ACHN (cell line): ENCODE data around the gene VPS37B.

ENCODE experiments used
- DNase-seq: peaks from one replicate; pipeline ENCODE4 v3.0.0-alpha.2; 2015
- in situ Hi-C: cut with HindIII; loops from 2 replicates; pipeline ENCODE4 v1.10.0; 2017; ENCODE audit warnings: low sequenced_read_pairs, low pct_ligation_motif_present, low pct_unique_long_range_greater_than_20kb

Gene VPS37B

DNA sequence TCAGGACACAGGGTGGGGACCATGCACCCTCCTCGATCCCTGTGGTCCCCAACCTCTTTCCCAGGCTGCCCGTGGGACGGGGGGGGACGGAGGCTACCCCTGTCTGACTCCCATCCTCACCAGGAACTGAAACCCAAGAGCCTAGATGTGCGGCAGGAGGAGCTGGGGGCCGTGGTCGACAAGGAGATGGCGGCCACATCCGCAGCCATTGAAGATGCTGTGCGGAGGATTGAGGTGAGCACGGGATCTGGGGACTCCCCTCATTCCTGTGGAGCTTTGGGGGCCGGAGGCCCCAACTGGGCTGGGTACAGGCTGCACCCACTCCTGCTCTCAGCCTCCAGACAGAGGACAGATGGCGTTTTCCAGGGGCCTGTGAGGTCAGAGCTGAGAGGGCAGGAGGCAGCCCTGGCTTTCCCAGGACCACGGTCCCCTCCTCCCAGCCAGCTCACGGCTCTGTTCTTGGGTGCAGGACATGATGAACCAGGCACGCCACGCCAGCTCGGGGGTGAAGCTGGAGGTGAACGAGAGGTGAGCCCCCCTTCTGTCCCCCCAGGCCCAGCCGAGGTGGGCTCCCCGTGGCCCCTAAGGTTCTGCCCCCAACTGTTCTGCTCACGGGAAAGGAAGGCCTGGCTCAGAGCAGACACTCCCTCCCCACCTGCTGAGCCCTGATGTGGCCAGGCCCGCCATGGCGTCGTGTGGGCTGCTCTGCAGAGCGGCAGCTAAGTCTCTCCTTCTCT is 36.5 kb downstream of the VPS37B start:
- no peak for DNase-seq
- in situ Hi-C loops, result no loop called here

DNA sequence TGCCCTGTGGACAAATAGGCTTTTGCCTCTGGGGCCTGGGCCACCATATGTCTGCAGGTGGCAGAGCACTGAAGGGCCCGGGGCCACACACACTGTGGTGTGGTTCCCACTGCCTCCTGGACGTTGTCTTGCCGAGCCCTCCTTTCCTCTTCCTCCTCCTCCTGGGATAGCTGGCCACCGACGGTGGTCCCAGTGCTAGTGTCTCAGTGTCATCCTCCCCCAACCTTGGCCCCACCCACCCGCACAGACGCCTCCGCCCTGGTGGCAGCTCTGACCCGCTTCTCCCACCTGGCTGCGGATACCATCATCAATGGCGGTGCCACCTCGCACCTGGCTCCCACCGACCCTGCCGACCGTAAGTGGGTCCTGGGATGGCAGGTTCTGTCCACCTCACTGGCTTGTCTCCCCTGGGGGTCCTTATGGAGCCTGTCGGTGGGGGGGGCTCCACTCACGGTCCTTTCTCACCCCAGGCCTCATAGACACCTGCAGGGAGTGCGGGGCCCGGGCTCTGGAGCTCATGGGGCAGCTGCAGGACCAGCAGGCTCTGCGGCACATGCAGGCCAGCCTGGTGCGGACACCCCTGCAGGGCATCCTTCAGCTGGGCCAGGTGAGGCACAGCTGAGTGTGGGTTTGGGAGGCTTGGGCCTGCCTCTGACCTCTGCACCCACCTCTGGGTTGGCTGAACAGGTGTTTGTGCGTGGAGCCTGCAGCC is 37.2 kb downstream of the VPS37B start:
- no peak for DNase-seq
- in situ Hi-C loops, result no loop called here

DNA sequence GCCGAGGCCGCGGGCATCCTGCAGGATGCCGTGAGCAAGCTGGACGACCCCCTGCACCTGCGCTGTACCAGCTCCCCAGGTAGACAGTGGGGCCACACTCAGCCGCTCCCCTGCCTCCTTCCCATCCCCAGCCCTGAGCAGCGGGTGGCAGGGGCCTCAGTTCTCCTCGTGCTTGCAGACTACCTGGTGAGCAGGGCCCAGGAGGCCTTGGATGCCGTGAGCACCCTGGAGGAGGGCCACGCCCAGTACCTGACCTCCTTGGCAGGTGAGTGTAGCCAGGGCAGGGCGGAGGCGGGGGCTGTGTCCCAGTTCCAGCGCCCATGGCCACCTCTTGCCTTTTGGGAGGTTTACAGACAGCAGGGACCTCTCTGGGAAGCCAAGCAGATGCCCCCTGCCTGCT is 37.8 kb downstream of the VPS37B start:
- no peak for DNase-seq
- in situ Hi-C loops, result no loop called here

DNA sequence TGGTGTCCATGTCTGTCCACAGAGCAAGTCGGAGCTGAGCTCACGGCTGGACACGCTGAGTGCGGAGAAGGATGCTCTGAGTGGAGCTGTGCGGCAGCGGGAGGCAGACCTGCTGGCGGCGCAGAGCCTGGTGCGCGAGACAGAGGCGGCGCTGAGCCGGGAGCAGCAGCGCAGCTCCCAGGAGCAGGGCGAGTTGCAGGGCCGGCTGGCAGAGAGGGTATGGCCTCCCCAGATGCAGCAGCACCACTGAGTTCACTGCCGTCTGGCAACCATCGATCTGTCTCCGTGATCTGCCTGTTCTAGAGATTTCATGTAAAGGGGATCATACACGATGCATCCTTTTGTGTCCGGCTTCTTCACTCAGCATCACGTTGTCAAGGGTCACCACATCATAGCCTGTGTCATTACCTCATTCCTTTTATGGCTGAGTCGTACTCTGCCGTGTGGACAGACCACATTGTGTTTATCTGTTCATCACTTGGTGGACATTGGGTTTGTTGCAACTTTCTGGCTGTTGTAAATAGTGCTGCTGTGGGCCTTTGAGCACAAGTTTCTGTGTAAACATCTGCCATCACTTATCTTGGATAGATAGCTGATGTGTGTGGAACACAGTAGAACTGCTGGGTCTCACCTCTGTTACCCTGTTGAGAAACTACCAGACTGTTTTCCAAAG is 38.8 kb downstream of the VPS37B start:
- DNase-seq, result no peak

DNA sequence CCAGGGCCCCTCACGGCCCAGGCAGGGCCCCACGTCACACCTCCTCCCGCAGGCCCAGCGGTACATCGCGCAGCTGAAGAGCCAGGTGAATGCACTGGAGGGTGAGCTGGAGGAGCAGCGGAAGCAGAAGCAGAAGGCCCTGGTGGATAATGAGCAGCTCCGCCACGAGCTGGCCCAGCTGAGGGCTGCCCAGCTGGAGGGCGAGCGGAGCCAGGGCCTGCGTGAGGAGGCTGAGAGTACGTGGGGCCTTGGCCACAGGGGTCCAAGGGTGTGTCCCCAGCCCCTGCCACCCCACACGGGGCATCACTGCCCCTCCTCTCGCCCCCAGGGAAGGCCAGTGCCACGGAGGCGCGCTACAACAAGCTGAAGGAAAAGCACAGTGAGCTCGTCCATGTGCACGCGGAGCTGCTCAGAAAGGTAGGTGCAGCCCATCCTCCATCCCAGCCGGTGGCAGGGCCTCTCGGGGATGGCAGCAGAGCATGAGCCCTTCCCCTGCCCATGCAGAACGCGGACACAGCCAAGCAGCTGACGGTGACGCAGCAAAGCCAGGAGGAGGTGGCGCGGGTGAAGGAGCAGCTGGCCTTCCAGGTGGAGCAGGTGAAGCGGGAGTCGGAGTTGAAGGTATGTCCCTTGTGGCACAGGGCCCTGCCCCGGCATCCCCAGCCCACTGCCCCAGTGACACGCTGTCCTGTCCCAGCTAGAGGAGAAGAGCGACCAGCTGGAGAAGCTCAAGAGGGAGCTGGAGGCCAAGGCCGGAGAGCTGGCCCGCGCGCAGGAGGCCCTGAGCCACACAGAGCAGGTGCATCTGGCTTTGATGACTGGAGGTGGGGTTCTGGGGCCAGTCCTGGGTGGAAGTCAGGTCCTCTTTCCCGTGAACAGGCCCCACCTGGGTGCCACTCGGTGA is 39.7 kb downstream of the VPS37B start:
- no peak for DNase-seq
- in situ Hi-C loops, result no loop called here

More for the DNA sequence above, 38.8 kb downstream of the VPS37B start:
- in situ Hi-C loops, result no loop called here

DNA sequence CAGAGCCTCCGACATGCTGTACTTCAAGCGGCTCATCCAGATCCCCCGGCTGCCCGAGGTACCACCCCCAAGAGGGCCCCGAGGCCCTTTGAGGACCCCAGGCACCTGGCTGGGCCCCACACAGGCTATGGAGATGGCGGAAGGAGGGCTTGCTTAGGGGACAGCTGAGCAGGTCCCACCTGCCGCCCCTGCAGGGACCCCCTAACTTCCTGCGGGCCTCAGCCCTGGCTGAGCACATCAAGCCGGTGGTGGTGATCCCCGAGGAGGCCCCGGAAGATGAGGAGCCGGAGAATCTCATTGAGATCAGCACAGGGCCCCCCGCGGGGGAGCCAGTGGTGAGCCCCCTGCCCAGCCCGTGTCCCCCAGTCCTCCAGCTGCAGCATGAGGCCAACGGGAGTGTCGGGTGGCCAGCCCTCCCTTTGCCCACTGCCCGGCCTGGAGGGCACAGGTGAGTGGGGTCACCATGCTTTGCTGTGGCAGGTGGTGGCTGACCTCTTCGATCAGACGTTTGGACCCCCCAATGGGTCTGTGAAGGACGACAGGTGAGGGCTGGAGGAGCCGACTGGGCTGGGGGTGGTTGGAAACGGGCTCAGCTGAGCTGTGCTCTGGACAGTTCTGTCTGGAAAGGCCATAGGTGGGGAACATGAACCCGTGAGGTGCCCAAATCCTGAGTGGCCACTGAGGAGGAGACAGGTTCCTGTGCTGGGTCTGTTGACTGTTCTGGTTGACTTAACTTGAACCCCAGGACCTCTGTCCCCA is 40.7 kb downstream of the VPS37B start:
- in situ Hi-C loops, result no loop called here
- DNase-seq, result no peak

DNA sequence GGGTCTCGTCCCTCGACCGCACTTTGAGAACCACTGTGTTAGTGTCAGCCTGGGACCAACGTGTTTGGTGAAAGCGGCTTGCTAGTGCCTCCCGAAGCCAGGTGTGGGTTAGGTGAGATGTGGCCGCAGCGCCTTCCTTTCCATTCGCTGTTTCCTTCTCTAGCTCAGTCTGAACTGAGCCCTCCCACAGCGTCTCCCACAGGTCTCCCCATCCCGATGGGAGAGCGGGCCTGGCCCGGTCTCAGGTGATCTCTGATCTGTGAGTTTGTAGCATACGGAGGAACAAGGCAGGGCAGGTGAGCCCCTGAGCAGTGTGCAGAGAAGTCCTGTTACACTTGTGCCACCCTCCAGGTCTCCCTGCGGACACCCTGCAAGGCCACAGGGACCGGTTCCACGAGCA is 41.4 kb downstream of the VPS37B start:
- DNase-seq, result no peak
- in situ Hi-C loops, result no loop called here

DNA sequence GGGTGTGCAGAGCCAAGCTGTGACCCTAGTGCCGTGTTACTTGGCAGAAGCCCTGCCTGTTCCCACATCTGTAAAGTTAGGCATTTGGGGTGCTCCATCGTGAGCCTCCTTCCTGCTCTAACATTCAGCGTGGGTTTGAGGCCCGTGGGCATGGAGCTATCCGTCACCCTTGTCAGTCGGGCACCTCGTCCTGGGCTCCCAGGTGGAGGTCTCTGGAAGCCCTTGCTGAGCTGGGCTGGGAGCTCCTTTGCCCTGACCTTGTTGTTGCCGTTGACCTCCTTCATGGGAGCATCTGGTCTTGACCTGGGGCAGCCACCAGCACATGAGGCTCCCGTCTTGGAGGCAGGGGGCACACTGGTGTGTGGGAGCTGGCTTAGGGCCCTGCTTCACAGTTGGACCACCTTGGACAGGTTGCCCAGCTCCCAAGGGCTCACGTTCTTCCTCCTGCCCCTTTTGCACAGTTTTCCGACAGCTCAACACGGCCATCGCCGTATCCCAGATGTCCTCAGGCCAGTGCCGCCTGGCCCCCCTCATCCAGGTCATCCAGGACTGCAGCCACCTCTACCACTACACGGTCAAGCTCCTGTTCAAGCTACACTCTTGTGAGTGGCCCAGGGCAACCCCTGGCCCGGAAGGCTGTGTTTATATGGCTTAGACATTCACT is 42.2 kb downstream of the VPS37B start:
- in situ Hi-C loops, result no loop called here
- no peak for DNase-seq

DNA sequence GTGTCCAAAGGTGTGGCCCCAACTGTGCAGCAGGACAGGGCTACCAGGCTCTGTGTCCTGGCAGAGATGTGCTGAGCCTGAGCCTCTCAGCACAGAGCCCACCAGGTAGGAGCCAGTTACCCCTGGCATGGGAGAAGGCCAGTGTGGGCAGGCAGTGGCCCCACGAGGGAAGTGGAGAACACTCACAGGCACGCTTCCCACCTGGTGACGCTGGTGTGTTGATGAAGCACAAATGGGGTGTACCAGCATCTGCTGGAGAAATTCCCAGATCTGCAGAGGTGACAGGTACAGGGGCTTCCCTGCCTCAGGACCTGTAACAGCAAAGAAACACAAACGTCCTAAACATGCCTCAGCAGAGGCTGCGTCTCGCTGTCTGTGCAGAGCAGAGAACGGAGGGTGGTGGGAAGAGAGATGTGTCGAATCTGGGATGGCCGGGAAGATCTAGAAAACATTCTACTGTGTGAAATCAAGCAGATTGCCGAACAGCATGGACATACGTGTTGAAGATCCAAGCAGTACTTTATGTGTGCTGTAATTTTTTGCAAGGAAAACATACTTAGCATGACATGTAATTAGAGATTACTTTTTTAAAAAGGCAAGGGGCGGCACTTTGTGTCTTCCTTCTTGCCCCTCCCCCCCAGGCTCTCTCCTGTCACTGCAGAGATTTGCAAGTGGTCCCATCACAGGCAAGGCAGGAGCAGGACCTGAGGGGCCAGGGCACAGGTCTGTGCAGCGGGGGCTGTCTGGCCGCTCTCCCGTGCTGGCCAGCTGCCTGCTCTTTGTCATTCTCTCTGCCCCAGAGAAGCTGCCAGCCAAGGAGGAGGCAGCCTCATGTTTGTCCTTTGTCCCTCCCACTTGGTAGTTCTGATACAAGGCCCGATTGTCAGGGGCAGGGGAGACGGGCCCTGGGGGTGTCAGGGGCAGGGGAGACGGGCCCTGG is 43.3 kb downstream of the VPS37B start:
- in situ Hi-C loops, result no loop called here
- DNase-seq, result no peak

DNA sequence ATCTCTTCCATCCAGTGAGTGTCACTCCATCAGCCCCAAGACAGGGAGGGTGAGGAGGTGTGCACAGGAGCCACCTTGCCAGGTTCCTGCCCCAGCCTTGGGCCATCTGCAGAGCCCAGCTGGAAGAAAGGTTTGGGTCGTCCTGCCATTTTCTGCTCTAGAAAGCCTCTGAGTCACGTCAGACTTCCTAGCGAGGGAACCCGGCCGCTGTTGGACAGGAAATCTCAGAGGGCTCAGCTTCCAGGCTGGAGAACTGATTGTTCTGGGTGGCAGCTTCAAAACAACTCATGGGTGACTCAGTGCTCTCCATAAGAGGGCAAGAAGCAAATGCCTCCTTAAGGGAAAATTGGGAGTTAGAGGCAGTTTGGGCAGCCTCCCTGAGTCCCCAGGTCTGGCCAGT is 44.1 kb downstream of the VPS37B start:
- DNase-seq, result peak; percentile 84
- in situ Hi-C loops, result no loop called here

DNA sequence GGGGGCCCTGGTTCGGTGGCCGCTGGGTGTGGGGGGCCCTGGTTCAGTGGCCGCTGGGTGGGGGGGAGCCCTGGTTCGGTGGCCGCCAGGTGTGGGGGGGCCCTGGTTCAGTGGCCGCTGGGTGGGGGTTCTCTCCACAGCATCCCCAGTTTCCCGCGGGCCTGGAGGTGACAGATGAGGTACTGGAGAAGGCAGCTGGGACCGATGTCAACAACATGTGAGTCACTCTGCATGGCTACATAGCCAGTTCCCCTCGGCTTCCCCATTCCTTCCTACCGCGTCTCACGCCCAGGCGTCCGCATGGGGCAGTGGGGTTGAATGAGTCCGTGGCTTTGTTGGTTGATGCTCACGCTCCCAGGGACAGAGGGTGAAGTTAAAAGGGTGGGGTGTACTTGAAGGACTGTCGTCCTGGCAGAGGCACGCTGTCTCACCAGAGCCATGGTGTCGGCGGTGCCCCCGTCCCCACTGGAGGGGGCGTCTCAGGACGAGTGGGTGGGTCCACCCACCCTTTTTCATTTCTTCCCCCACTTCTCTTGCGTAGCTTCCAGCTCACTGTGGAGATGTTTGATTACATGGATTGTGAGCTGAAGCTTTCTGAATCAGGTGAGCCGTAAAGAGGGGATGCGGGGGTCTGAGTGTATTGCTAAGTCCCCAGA is 45.1 kb downstream of the VPS37B start:
- peak; percentile 31 for DNase-seq
- in situ Hi-C loops, result no loop called here

DNA sequence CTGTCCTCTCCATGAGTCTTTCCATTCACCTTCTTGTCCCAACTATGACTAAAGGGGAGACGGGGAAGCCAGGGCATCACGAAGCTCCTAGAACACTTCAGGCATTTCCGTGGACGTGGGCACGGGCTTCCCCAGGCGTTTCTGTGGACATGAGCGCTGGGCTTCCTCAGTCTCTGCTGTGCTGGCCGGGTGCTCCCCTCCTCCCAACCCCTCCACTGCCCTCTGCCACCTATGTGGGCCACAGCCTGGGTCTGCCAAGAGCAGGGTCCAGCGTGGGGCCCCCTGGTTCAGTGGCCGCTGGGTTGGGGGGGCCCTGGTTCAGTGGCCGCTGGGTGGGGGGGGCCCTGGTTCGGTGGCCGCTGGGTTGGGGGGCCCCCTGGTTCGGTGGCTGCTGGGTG is 45.9 kb downstream of the VPS37B start:
- in situ Hi-C loops, result no loop called here

DNA sequence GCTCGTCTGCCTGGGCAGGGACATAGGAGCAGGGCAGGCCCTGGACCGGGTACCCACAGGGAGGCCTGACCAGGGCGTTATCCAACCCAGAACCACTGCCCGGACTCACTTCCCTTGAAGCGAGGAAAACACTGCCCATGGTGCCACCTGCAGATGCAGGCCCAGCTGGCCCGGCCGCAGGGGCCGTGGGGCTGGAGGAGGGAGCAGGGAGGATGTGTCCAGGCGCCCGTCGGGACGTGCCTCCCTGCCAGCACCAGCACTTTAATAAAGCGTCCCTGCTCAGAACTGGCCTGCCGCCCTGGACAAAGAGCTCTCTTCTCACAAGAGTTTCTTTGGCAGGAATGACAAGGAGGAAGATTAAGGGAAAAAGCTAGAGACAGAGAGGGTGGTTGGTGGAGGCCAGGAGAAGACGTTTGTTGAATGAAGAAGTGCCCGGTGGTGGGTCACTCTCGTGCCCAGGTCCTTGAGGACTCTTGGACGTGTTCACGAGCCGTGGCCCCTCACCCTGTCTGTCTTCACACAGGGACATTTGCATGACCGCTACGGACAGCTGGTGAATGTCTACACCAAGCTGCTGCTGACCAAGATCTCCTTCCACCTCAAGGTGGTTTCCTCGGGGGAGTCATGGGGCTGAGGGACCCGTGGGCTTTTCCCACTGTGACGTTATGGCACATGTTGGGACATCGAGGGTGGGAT is 46.4 kb downstream of the VPS37B start:
- in situ Hi-C loops, result no loop called here
- DNase-seq, result no peak

More for the DNA sequence above, 45.9 kb downstream of the VPS37B start:
- DNase-seq, result no peak

DNA sequence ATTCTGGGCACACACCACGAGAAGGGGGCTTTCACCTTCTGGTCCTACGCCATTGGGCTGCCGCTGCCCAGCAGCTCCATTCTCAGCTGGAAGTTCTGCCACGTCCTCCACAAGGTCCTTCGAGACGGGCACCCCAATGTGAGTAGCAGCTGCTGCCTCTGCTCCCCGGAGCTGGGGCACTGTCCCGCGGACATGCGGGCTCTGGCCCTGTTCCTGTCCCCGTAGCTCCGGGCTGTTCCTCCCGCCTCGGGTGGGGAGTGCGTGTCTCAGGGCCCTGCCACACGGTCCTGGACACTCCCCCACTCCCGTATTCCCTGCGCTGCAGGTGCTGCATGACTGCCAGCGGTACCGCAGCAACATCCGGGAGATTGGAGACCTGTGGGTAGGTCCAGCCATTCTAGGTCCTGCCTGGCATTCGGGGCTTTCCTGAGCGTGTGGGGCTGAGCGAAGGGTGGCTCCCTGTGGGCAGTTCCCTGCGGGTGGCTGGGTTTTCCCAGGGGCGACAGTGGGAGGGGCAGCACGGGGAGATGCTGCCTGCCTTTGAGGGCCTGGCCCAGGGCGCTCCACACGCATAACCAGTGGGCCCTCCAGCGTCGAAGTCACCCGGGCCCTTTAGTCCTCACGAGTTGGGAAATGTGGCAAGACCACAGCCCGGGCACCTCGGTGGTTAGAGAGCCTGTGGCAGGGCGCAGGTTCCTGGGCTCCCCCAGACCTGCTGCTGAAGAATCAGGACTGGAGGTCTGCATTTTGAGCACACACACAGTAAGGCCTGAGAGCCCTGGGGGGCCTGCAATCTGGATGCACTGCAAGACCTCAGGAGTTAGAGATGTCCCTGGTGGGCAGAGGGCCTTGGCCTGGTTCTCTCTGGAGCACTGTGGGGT is 47.2 kb downstream of the VPS37B start:
- in situ Hi-C loops, result no loop called here
- no peak for DNase-seq

DNA sequence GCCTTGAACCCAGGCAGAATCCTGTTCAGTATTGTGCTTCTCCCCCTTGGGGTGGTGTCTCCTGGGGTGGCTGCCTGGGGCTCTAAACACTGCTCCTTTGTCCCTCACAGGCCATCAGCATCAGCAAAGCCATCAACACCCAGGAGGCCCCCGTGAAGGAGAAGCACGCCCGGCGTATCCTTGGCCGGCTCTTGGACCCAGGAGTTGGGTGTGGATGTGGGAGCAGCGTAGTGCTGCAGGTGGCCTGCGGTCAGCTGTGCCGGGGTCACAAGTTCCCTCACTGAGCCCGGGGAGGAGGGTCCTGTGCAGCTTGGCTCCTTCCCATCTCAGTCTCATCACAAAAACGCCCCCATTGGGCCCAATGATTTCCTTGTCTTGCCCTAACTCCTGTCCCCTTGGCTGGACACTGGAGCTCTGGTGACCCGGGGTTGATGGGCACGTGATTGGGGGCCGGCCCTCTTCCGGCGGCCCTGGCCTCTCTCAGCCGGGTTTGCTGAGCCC is 48.0 kb downstream of the VPS37B start:
- no peak for DNase-seq
- in situ Hi-C loops, result no loop called here
